HK-2 (cell line): Measurements from ENCODE around the gene NSUN3.

Source experiments
- DNase-seq: peaks from one replicate; pipeline ENCODE4 v3.0.0-alpha.2; 2018; ENCODE audit not compliant: unreplicated experiment

Gene NSUN3

GRCh38 chr3:94130690-94131089, 67.8 kb downstream of the NSUN3 start:
- no peak for DNase-seq

- DNase-seq, result no peak
Measured at GRCh38 chr3:94132777-94133176, 69.9 kb downstream of the NSUN3 start.

- DNase-seq, result no peak
Measured at GRCh38 chr3:94136133-94136532, 73.3 kb downstream of the NSUN3 start.

GRCh38 chr3:94137377-94137776, 74.5 kb downstream of the NSUN3 start:
- no peak for DNase-seq

- no peak for DNase-seq
Measured at GRCh38 chr3:94146455-94146854, 83.6 kb downstream of the NSUN3 start.

- DNase-seq, result no peak
Measured at GRCh38 chr3:94147012-94147411, 84.2 kb downstream of the NSUN3 start.

- no peak for DNase-seq
Measured at GRCh38 chr3:94150113-94150512, 87.3 kb downstream of the NSUN3 start.

GRCh38 chr3:94156626-94157025, 93.8 kb downstream of the NSUN3 start:
- no peak for DNase-seq

- no peak for DNase-seq
Measured at GRCh38 chr3:94158512-94158911, 95.7 kb downstream of the NSUN3 start.

GRCh38 chr3:94159062-94159828, 96.4 kb downstream of the NSUN3 start:
- DNase-seq, result no peak

GRCh38 chr3:94162700-94163099, 99.8 kb downstream of the NSUN3 start:
- DNase-seq, result peak; percentile 80

- DNase-seq, result no peak
Measured at GRCh38 chr3:94167346-94167745, 104.5 kb downstream of the NSUN3 start.

GRCh38 chr3:94167796-94168195, 104.9 kb downstream of the NSUN3 start:
- no peak for DNase-seq

- no peak for DNase-seq
Measured at GRCh38 chr3:94171954-94172353, 109.1 kb downstream of the NSUN3 start.

- no peak for DNase-seq
Measured at GRCh38 chr3:94172695-94173310, 109.9 kb downstream of the NSUN3 start.

GRCh38 chr3:94173673-94174434, 111.0 kb downstream of the NSUN3 start:
- DNase-seq, result no peak

GRCh38 chr3:94175677-94176076, 112.8 kb downstream of the NSUN3 start:
- DNase-seq, result no peak

- no peak for DNase-seq
Measured at GRCh38 chr3:94176988-94177745, 114.3 kb downstream of the NSUN3 start.
